Muscle of arm (tissue), 14 donors: ENCODE results near the gene GRK4. TPM values are rescaled to one million over a fixed set of nuclear protein-coding genes. Genes with fewer than 3 reads are reported as not detected.
"Not testable (repeated sequence)": the region's sequence is repeated elsewhere in the genome, so short reads cannot be mapped to it uniquely, and the experiment has no call there.

Experiments
- DNase-seq: peaks from one replicate; pipeline ENCODE4 v3.0.0-alpha.2; 2013
- long read RNA-seq, 11 donors: transcript quantifications; one replicate each; lab custom pipeline, GENCODE V29; 2026
- polyA plus RNA-seq, 12 donors: library from polyadenylated mRNA; unstranded; fragments of 120-200 nt; gene quantifications; one replicate each; pipeline ENCODE4 v1.2.1, GENCODE V29; 2013; ENCODE audit not compliant: insufficient read length in 12 of 12

GRK4 gene
- polyA plus RNA-seq = 10 to 100 TPM in 6 of 12 donors, 1 to 10 TPM in 5, not detected in 1; 7.3 to 13.2 (median 10.1) TPM
- long read RNA-seq, donor 1, partial matches to known transcripts = 0 of 2 reads
- long read RNA-seq, donor 1, other reads (novel, unspliced or antisense) = 0 of 2 reads
- long read RNA-seq, donor 2, transcript GRK4-204 (2 exons, 2,136 nt) = major isoform, 9 of 9 reads
- long read RNA-seq, donor 2, partial matches to known transcripts = 0 of 9 reads
- long read RNA-seq, donor 2, other reads (novel, unspliced or antisense) = 0 of 9 reads
- long read RNA-seq, donor 3, partial matches to known transcripts = 0 of 2 reads
- long read RNA-seq, donor 3, other reads (novel, unspliced or antisense) = 0 of 2 reads
- long read RNA-seq, donor 4, partial matches to known transcripts = 0 of 1 reads
- long read RNA-seq, donor 4, other reads (novel, unspliced or antisense) = 0 of 1 reads
- long read RNA-seq, donor 5, partial matches to known transcripts = 0 of 3 reads
- long read RNA-seq, donor 5, other reads (novel, unspliced or antisense) = 0 of 3 reads
- long read RNA-seq, donor 6, partial matches to known transcripts = 0 of 2 reads
- long read RNA-seq, donor 6, other reads (novel, unspliced or antisense) = 0 of 2 reads
- long read RNA-seq, donor 7, partial matches to known transcripts = 0 of 4 reads
- long read RNA-seq, donor 7, other reads (novel, unspliced or antisense) = 0 of 4 reads
- long read RNA-seq, donor 8, transcript GRK4-204 (2 exons, 2,136 nt) = major isoform, 7 of 7 reads
- long read RNA-seq, donor 8, partial matches to known transcripts = 0 of 7 reads
- long read RNA-seq, donor 8, other reads (novel, unspliced or antisense) = 0 of 7 reads
- long read RNA-seq, donor 9, partial matches to known transcripts = 0 of 4 reads
- long read RNA-seq, donor 9, other reads (novel, unspliced or antisense) = 0 of 4 reads
- long read RNA-seq, donor 10, partial matches to known transcripts = 0 of 2 reads
- long read RNA-seq, donor 10, other reads (novel, unspliced or antisense) = 0 of 2 reads
- long read RNA-seq, donor 11 = 0 reads

- DNase-seq = peak; percentile 98
These were observed at the start of gene GRK4, which contains the start of gene NOP14 for GRCh38 chr4:2963175-2963965. Gene GRK4 (plus strand): TSS chr4:2963571. CDS start chr4:2964071, 500 bp downstream. Gene NOP14 (minus strand): TSS chr4:2963406. CDS start chr4:2963319, 87 bp downstream.

GRCh38 chr4:2914256-2915126 is 48.9 kb upstream of the GRK4 start:
- DNase-seq = no peak

GRCh38 chr4:2915789-2916188 is 47.6 kb upstream of the GRK4 start:
- DNase-seq = no peak

- not testable (repeated sequence) for DNase-seq
These were observed 46.7 kb upstream of the GRK4 start for GRCh38 chr4:2916696-2917095.

- DNase-seq = not testable (repeated sequence)
These were observed 45.1 kb upstream of the GRK4 start for GRCh38 chr4:2918300-2918699.

GRCh38 chr4:2918714-2919113 is 44.7 kb upstream of the GRK4 start:
- not testable (repeated sequence) for DNase-seq

GRCh38 chr4:2922453-2923101 is 40.8 kb upstream of the GRK4 start:
- not testable (repeated sequence) for DNase-seq

- DNase-seq = no peak
These were observed 40.2 kb upstream of the GRK4 start for GRCh38 chr4:2923141-2923551.

GRCh38 chr4:2923668-2924173 is 39.6 kb upstream of the GRK4 start:
- DNase-seq = no peak

- DNase-seq = no peak
These were observed 39.1 kb upstream of the GRK4 start for GRCh38 chr4:2924286-2924685.

- DNase-seq = no peak
These were observed 38.5 kb upstream of the GRK4 start for GRCh38 chr4:2924765-2925301.

GRCh38 chr4:2925496-2925895 is 37.9 kb upstream of the GRK4 start:
- DNase-seq = no peak

- no peak for DNase-seq
These were observed 37.2 kb upstream of the GRK4 start for GRCh38 chr4:2925931-2926860.

- no peak for DNase-seq
These were observed 36.2 kb upstream of the GRK4 start for GRCh38 chr4:2927016-2927695.

- DNase-seq = no peak
These were observed 35.7 kb upstream of the GRK4 start for GRCh38 chr4:2927696-2928075.

- DNase-seq = no peak
These were observed 34.9 kb upstream of the GRK4 start for GRCh38 chr4:2928242-2929176.
